Omental fat pad (tissue), 4 donors: Measurements from ENCODE around the gene CXCL12. TPM values are rescaled to one million over a fixed set of nuclear protein-coding genes. Genes with fewer than 3 reads are reported as not detected.

Experiments used
- ATAC-seq: fragments of 150-250 bp; one replicate; pipeline ENCODE4 v1.9.1; 2016; ENCODE audit warnings: mild to moderate bottlenecking, moderate library complexity; ENCODE audit not compliant: low FRiP score
- DNase-seq: peaks from one replicate; pipeline ENCODE4 v3.0.0-alpha.2; 2019; ENCODE audit warnings: low spot score
- CTCF ChIP-seq, 3 donors: fragments of 450-650 bp; IDR thresholded peaks; one replicate each; pipeline ENCODE4 v1.5.1; 2016 to 2017; ENCODE audit warnings: antibody characterized with exemption in 3 of 3, mild to moderate bottlenecking in 3 of 3, moderate library complexity in 2 of 3
- total RNA-seq, 4 donors: library from RNA; depleted of rRNA; stranded (reverse); fragments of >200 nt; gene quantifications; one replicate each; pipeline ENCODE4 v1.1.0, GENCODE V29; 2016

Gene CXCL12
- total RNA-seq, 4 donors from 2014 or later: 53.4 to 277 (median 117) TPM

GRCh38 chr10:44416021-44416771 is 31.3 kb upstream of the CXCL12 start:
- TF ChIP-seq CTCF (IDR thresholded peaks at IDR 0.05): no peak
- ATAC-seq: no peak
- DNase-seq: no peak

- DNase-seq: no peak
- TF ChIP-seq CTCF (IDR thresholded peaks at IDR 0.05): no peak
- ATAC-seq: no peak
Measured at GRCh38 chr10:44415121-44415520, 30.2 kb upstream of the CXCL12 start.

- no peak for ATAC-seq
Measured at GRCh38 chr10:44413416-44413815, 28.5 kb upstream of the CXCL12 start.

GRCh38 chr10:44411251-44411650 is 26.4 kb upstream of the CXCL12 start:
- no peak for ATAC-seq
- TF ChIP-seq CTCF (IDR thresholded peaks at IDR 0.05): no peak
- no peak for DNase-seq

More at GRCh38 chr10:44413416-44413815, 28.5 kb upstream of the CXCL12 start:
- TF ChIP-seq CTCF (IDR thresholded peaks at IDR 0.05): no peak
- no peak for DNase-seq

GRCh38 chr10:44404741-44405437 is 20.0 kb upstream of the CXCL12 start:
- ATAC-seq: no peak
- no peak for TF ChIP-seq CTCF (IDR thresholded peaks at IDR 0.05)
- no peak for DNase-seq

GRCh38 chr10:44402465-44403195 is 17.7 kb upstream of the CXCL12 start:
- ATAC-seq (no peak), DNase-seq (no peak)
- no peak for TF ChIP-seq CTCF (IDR thresholded peaks at IDR 0.05)
